Breast epithelium (tissue), 3 donors: ENCODE measurements around the gene ZNF253.

ENCODE experiments used
- CTCF ChIP-seq, 3 donors: fragments of 450-650 bp; IDR thresholded peaks; one replicate each; pipeline ENCODE4 v1.5.1; 2016 to 2017; ENCODE audit warnings: antibody characterized with exemption in 3 of 3, mild to moderate bottlenecking in 3 of 3, moderate library complexity in 3 of 3
- POLR2AphosphoS5 ChIP-seq, 3 donors: sonication (generic); formaldehyde crosslinking; IDR thresholded peaks; one replicate each; pipeline ENCODE4 v1.6.1; 2017; ENCODE audit warnings: antibody characterized with exemption in 3 of 3

- TF ChIP-seq CTCF (IDR thresholded peaks at IDR 0.05) (no peak), POLR2AphosphoS5 (IDR thresholded peaks at IDR 0.05) (no peak)
Observed at GRCh38 chr19:19937403-19937802, 71.7 kb downstream of the ZNF253 start.
